ENCODE data around the gene ABCF2.

GRCh38 chr7:151208253-151208862 lies 18.6 kb downstream of the ABCF2 start:
- TF ChIP-seq CTCF (IDR thresholded peaks at IDR 0.05; ENCODE audit: low read length) (no peak), EZH2phosphoT487 (IDR thresholded peaks at IDR 0.05; ENCODE audit: low read length) (no peak), EZH2 (optimal IDR thresholded peaks at IDR 0.05; ENCODE audit: low read depth, low read length) (no peak)
